K562 (cell line): ENCODE measurements around the gene ZNF646. TPM values are rescaled to one million over a fixed set of nuclear protein-coding genes. Genes with fewer than 3 reads are reported as not detected.

Experiments used
- CCNT2 ChIP-seq: IDR thresholded peaks from 2 replicates; pipeline ENCODE4 v1.6.1; 2011; ENCODE audit warnings: borderline replicate concordance, low read depth, mild to moderate bottlenecking, moderate library complexity, mixed read lengths, low read length; ENCODE audit not compliant: insufficient read length; ENCODE audit errors: extremely low read depth
- CEBPB ChIP-seq: fragments of 450-650 bp; IDR thresholded peaks from 2 replicates; pipeline ENCODE4 v1.6.1; 2016; ENCODE audit warnings: missing genetic modification characterization, missing compliant biosample characterization
- E2F5 ChIP-seq: sonication (generic); formaldehyde crosslinking; IDR thresholded peaks from 2 replicates; pipeline ENCODE4 v1.8.0; 2022; ENCODE audit warnings: mild to moderate bottlenecking, missing genetic modification reagents
- EGR1 ChIP-seq: fragments of 450-650 bp; conservative IDR thresholded peaks from 2 replicates; pipeline ENCODE4 v1.6.1; 2017; ENCODE audit warnings: mild to moderate bottlenecking
- HIVEP1 ChIP-seq: fragments of 250-450 bp; sonication (Bioruptor Pico); IDR thresholded peaks from 2 replicates; pipeline ENCODE4 v1.4.0; 2020; ENCODE audit warnings: mild to moderate bottlenecking
- HMG20A ChIP-seq: fragments of 450-650 bp; formaldehyde crosslinking; conservative IDR thresholded peaks from 2 replicates; pipeline ENCODE4 v1.4.0; 2020; ENCODE audit warnings: mild to moderate bottlenecking, mixed read lengths
- MAZ ChIP-seq, 2 experiments: fragments of 450-650 bp in 1 of 2; sonication (generic) in 1 of 2; formaldehyde crosslinking; IDR thresholded peaks in 1 of 2; conservative IDR thresholded peaks in 1 of 2; 2 replicates each; pipeline versions ENCODE4 v1.4.0 to v1.5.0; 2020; ENCODE audit warnings: mild to moderate bottlenecking in 1 of 2, missing genetic modification reagents in 1 of 2
- MLLT1 ChIP-seq, 2 experiments: fragments of 450-650 bp; IDR thresholded peaks; 2 replicates each; pipeline ENCODE4 v1.6.1; 2016
- MYC ChIP-seq, 2 experiments: fragments of 250-450 bp in 1 of 2; sonication (Bioruptor Pico) in 1 of 2; IDR thresholded peaks; 2 replicates each; pipeline versions ENCODE4 v1.5.1 to v1.6.1; 2012 to 2021; ENCODE audit warnings: low read depth in 2 of 2, borderline replicate concordance in 1 of 2, improper control_type of control experiment in 1 of 2, low read length in 1 of 2, mild to moderate bottlenecking in 1 of 2, moderate library complexity in 1 of 2
- NFATC3 ChIP-seq: fragments of 450-650 bp; IDR thresholded peaks from 2 replicates; pipeline ENCODE4 v1.6.1; 2017; ENCODE audit warnings: mild to moderate bottlenecking
- NFE2 ChIP-seq: IDR thresholded peaks from 2 replicates; pipeline ENCODE4 v1.6.1; 2014; ENCODE audit warnings: antibody characterized with exemption, low read depth
- TOE1 ChIP-seq, 2 experiments: fragments of 450-650 bp in 1 of 2; sonication (generic) in 1 of 2; formaldehyde crosslinking in 1 of 2; IDR thresholded peaks; 2 replicates each; pipeline versions ENCODE4 v1.7.1 to v1.8.0; 2016 to 2022; ENCODE audit warnings: borderline replicate concordance in 2 of 2, mild to moderate bottlenecking in 2 of 2, antibody characterized with exemption in 1 of 2, inconsistent platforms in 1 of 2, low read depth in 1 of 2, missing genetic modification reagents in 1 of 2, moderate library complexity in 1 of 2
- XRCC4 ChIP-seq: IDR thresholded peaks from one replicate; pipeline ENCODE4 v1.6.1; 2011; ENCODE audit not compliant: insufficient read depth, insufficient read length; ENCODE audit errors: extremely low read depth
- ZBTB9 ChIP-seq: fragments of 450-650 bp; formaldehyde crosslinking; IDR thresholded peaks from 2 replicates; pipeline ENCODE4 v1.4.0; 2020; ENCODE audit warnings: mild to moderate bottlenecking, moderate library complexity
- ZC3H11A ChIP-seq: IDR thresholded peaks from 2 replicates; pipeline ENCODE4 v1.6.1; 2012; ENCODE audit warnings: low read depth, low read length, improper control_type of control experiment
- polyA plus RNA-seq, 8 experiments: library from polyadenylated mRNA; depleted of rRNA in 4 of 8; stranded (reverse) in 5 of 8; unstranded in 3 of 8; fragments of >200 nt; fragmentation: Nextera tagmentation in 2 of 8; fragmentation: Illumina TruSeq in 1 of 8; extraction: Ambion mirVana in 2 of 8; extraction: Trizol in 1 of 8; gene quantifications; 2 replicates each; pipeline versions ENCODE4 v1.2.1 to v1.2.3, GENCODE V29; 2011 to 2014; ENCODE audit warnings: inconsistent platforms in 1 of 8, missing spikeins in 1 of 8
- total RNA-seq, 7 experiments: library from RNA; depleted of rRNA in 6 of 7; stranded (reverse); fragments of >200 nt in 6 of 7; fragmentation: Illumina TruSeq in 2 of 7; extraction: Trizol in 2 of 7; gene quantifications; 2 replicates each; pipeline versions ENCODE4 v1.2.1 to v1.2.3, GENCODE V29; 2011 to 2021; ENCODE audit warnings: low replicate concordance in 1 of 7

ZNF646 gene
- total and polyA plus RNA-seq, 9 of the 15 experiments (the other 6 are each of a cell fraction or from before 2014, with no cell fraction given): 0.08 to 20.6 (median 8.0) TPM

GRCh38 chr16:31094424-31095120, 20.4 kb downstream of the ZNF646 start, which contains the start of gene VKORC1 (continued):
- TF ChIP-seq MLLT1 (IDR thresholded peaks at IDR 0.05) (no peak), ZC3H11A (no peak), HMG20A (no peak), EGR1 (no peak; the same call in 1 of the 2 replicates), ZBTB9 (no peak), TOE1 (IDR thresholded peaks at IDR 0.05; ENCODE audit: borderline replicate concordance) (no peak), TOE1 (CRISPR knock-in tag; IDR thresholded peaks at IDR 0.05; ENCODE audit: borderline replicate concordance, low read depth) (no peak), CCNT2 (peak; percentile 84), NFE2 (no peak), NFATC3 (no peak), MAZ (CRISPR knock-in tag; conservative IDR thresholded peaks at IDR 0.05 in 1 of 2, IDR thresholded peaks at IDR 0.05 in 1 of 2) (peak in 1 of 2 experiments; percentile 75; a peak in 3 of 4 replicates), E2F5 (CRISPR knock-in tag) (no peak), HIVEP1 (CRISPR knock-in tag) (no peak), CEBPB (tag) (no peak), MYC (IDR thresholded peaks at IDR 0.05; ENCODE audit: low read depth, low read length) (peak; percentile 62; the same call in 1 of the 2 replicates), MYC (CRISPR knock-in tag; IDR thresholded peaks at IDR 0.05; ENCODE audit: borderline replicate concordance, low read depth) (no peak), XRCC4 (no peak)
